ENCODE data around the gene RBM33.
A peak's percentile ranks its signal among the peaks of the same experiment; 100 is the strongest.

RBM33 gene

DNA sequence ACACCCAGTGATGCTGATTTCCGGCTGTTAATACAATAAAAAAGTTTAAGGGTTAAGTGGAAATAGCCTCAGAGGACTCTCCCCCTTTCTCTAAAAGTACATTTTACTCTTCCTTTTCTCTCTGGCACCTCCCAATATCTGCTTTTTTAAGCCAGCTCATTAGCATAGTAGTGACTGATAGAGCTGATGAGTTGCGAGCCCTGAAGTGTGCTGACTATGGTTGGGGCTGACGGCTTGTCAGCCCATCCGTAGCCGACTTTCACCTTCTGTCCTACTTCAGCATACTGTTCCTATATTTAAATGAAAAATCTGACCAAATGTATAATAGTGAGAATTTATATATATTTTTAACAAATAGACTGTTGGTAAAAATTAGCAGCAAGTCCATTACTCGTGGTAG is 87.8 kb downstream of the RBM33 start:
- Histone ChIP-seq H3K9me3 (ENCODE audit: control extremely low read depth in 1 of 5, control insufficient read depth in 4 of 5, insufficient read depth in 2 of 5, low read depth in 1 of 5, low read length in 4 of 5) (no peaks in the 10 kb centered on the region), H3K4me1 (ENCODE audit: control extremely low read depth in 1 of 4, control insufficient read depth in 4 of 4, insufficient read depth in 4 of 4, low read length in 3 of 4) (peaks cover 0 to 13% (median 6%) of the 10 kb centered on the region in 4 experiments), H3K4me3 (ENCODE audit: control insufficient read depth in 1 of 7, extremely low read depth in 1 of 7, insufficient read depth in 4 of 7, low read depth in 2 of 7, low read length in 6 of 7) (no peak overlapping the region), H3K27ac (ENCODE audit: insufficient read depth in 1 of 2, low read depth in 1 of 2, low read length in 2 of 2, poor library complexity in 1 of 2, severe bottlenecking in 2 of 2) (no peak overlapping the region), H3K36me3 (ENCODE audit: control insufficient read depth in 4 of 4, insufficient read depth in 4 of 4, low read length in 3 of 4) (peaks cover 10 to 53% (median 31%) of the 10 kb centered on the region in 4 experiments), H3K27me3 (replicated peaks in 2 of 5; ENCODE audit: control insufficient read depth in 4 of 5, insufficient read depth in 5 of 5, low read length in 4 of 5) (no peaks in the 10 kb centered on the region)
- CTCF ChIA-PET: interaction anchor here (1.0 to 3.5 kb wide), 6 partner anchors 8 to 136 kb away, joined by 3 to 13 read pairs (median 5); no protein-coding TSS in a partner anchor
- DNase-seq: no peak
- POLR2A ChIA-PET: no interaction called here
- 100% methylated on average over 1 of the region's 6 CpGs for WGBS (ENCODE audit: insufficient coverage)

DNA sequence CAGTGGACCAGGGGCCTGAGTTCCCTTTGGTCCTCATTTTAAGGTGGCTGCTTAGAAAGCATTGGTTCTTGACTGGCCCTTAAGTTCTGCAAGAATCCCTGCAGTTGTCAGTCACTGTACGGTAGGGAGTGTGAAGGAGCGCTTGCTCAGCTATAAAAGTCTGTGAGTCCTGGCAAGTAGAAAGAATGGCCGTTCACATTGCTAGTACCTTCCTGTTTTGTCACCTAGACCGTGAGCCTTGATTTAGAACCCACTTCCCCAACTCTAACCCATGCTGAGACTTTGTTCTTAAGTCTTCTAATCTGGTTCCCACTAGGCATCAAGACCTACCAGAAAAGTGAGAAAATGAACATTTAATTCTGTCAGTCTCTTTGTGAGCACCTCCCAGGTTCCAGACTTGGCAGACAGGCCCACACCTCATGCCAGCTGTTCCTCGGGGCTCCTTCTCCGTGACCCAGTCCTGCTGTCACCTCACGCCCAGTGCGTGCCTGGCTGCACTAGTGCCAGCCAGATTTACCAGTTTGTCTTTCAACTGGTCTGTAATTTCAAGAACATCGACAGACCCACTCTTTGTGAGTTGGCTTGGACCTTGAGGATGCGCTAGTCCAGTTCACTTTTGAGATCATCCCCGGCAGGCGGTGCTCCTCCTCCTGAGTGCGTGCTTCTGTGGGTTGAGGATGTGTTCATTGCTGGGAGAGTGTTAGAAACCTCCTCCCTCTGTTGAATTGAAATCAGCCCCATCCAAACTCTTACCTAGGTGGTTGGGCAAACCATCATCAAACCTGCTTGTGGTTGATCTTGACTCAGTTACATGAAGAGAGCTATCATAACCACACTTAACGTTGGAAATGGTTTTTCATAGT is 89.4 kb downstream of the RBM33 start:
- DNase-seq: peak in 2 of 3 donors; percentile 46 to 52
- H3K27me3 ChIP-seq (replicated peaks in 2 of 5; ENCODE audit: control insufficient read depth in 4 of 5, insufficient read depth in 5 of 5, low read length in 4 of 5): no peaks in the 10 kb centered on the region
- 70% methylated on average over 9 of the region's 14 CpGs for WGBS (ENCODE audit: insufficient coverage)
- no peak overlapping the region for H3K4me3 ChIP-seq (ENCODE audit: control insufficient read depth in 1 of 7, extremely low read depth in 1 of 7, insufficient read depth in 4 of 7, low read depth in 2 of 7, low read length in 6 of 7)
- no peak overlapping the region for H3K27ac ChIP-seq (ENCODE audit: insufficient read depth in 1 of 2, low read depth in 1 of 2, low read length in 2 of 2, poor library complexity in 1 of 2, severe bottlenecking in 2 of 2)
- H3K4me1 ChIP-seq (ENCODE audit: control extremely low read depth in 1 of 4, control insufficient read depth in 4 of 4, insufficient read depth in 4 of 4, low read length in 3 of 4): peaks cover 0 to 13% (median 6%) of the 10 kb centered on the region in 4 experiments
- H3K36me3 ChIP-seq (ENCODE audit: control insufficient read depth in 4 of 4, insufficient read depth in 4 of 4, low read length in 3 of 4): peaks cover 9 to 52% (median 32%) of the 10 kb centered on the region in 4 experiments
- ChIA-PET POLR2A (no interaction called here), CTCF (interaction anchor here (0.5 to 1.4 kb wide), 4 partner anchors 9 to 355 kb away, joined by 3 to 5 read pairs (median 3); no protein-coding TSS in a partner anchor)
- no peaks in the 10 kb centered on the region for H3K9me3 ChIP-seq (ENCODE audit: control extremely low read depth in 1 of 5, control insufficient read depth in 4 of 5, insufficient read depth in 2 of 5, low read depth in 1 of 5, low read length in 4 of 5)

DNA sequence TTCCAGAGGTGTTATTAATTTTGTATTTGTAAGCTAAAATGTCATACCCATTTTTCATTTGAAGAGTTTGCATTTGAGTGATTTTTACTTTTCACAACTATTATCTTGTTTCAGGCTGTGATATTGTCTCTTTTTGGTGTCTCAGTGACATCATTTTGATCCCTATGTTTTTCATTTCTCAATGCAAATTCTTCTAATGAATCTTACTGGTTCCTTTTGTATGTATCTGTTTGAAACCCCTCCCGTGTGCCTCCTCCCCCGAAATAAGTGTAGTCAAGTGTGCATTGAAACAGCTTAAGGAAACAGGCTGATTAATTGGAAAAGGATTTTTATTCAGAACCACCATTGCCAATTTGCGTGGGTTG is 90.0 kb downstream of the RBM33 start:
- H3K36me3 ChIP-seq (ENCODE audit: control insufficient read depth in 4 of 4, insufficient read depth in 4 of 4, low read length in 3 of 4): peaks cover 11 to 53% (median 32%) of the 10 kb centered on the region in 4 experiments
- DNase-seq: no peak
- POLR2A ChIA-PET: interaction anchor here (0.6 kb wide), 1 partner anchor 143 kb away, joined by 3 read pairs; no protein-coding TSS in a partner anchor
- no peaks in the 10 kb centered on the region for H3K9me3 ChIP-seq (ENCODE audit: control extremely low read depth in 1 of 5, control insufficient read depth in 4 of 5, insufficient read depth in 2 of 5, low read depth in 1 of 5, low read length in 4 of 5)
- H3K4me3 ChIP-seq (ENCODE audit: control insufficient read depth in 1 of 7, extremely low read depth in 1 of 7, insufficient read depth in 4 of 7, low read depth in 2 of 7, low read length in 6 of 7): no peak overlapping the region
- H3K27ac ChIP-seq (ENCODE audit: insufficient read depth in 1 of 2, low read depth in 1 of 2, low read length in 2 of 2, poor library complexity in 1 of 2, severe bottlenecking in 2 of 2): no peak overlapping the region
- CTCF ChIA-PET: interaction anchor here (1.0 to 1.7 kb wide), 4 partner anchors 28 to 356 kb away, joined by 3 to 6 read pairs (median 3); no protein-coding TSS in a partner anchor
- H3K27me3 ChIP-seq (replicated peaks in 2 of 5; ENCODE audit: control insufficient read depth in 4 of 5, insufficient read depth in 5 of 5, low read length in 4 of 5): no peaks in the 10 kb centered on the region
- 100% methylated on average over 3 of the region's 3 CpGs for WGBS (ENCODE audit: insufficient coverage)
- peaks cover 0 to 13% (median 6%) of the 10 kb centered on the region in 4 experiments for H3K4me1 ChIP-seq (ENCODE audit: control extremely low read depth in 1 of 4, control insufficient read depth in 4 of 4, insufficient read depth in 4 of 4, low read length in 3 of 4)

DNA sequence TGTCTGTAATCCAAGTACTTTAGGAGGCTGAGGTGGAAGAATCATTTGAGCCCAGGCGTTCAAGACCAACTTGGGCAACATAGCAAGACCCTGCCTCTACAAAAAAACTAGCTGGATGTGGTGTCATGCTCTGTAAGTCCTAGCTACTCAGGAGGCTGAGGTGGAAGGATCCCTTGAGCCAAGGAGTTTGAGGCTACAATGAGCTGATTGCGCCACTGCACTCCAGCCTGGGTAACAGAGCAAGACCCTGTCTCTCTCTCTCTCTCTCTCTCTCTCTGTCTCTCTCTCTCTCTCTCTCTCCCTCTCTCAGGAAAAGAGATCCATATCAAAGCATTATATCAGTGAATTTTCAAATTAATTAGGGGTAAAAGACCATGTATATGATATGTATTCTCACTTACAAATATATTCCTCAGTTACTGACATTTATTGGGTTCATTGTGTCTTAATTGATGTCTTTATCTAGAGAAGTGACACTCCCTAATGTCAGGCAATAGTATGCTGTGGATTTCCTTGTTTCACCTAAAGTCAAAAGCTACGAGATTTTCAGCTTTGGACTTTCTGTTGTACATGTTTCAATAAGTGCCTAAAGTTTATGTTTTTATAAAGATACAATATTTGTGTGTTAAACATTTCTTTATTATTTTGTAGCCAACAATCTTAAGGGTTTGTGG is 91.1 kb downstream of the RBM33 start:
- H3K4me3 ChIP-seq (ENCODE audit: control insufficient read depth in 1 of 7, extremely low read depth in 1 of 7, insufficient read depth in 4 of 7, low read depth in 2 of 7, low read length in 6 of 7): no peak overlapping the region
- peaks cover 12 to 53% (median 38%) of the 10 kb centered on the region in 4 experiments for H3K36me3 ChIP-seq (ENCODE audit: control insufficient read depth in 4 of 4, insufficient read depth in 4 of 4, low read length in 3 of 4)
- no peaks in the 10 kb centered on the region for H3K9me3 ChIP-seq (ENCODE audit: control extremely low read depth in 1 of 5, control insufficient read depth in 4 of 5, insufficient read depth in 2 of 5, low read depth in 1 of 5, low read length in 4 of 5)
- WGBS (ENCODE audit: insufficient coverage): no CpG with 5 or more reads among the region's 3 CpGs
- H3K4me1 ChIP-seq (ENCODE audit: control extremely low read depth in 1 of 4, control insufficient read depth in 4 of 4, insufficient read depth in 4 of 4, low read length in 3 of 4): peaks cover 0 to 13% (median 4%) of the 10 kb centered on the region in 4 experiments
- no peaks in the 10 kb centered on the region for H3K27me3 ChIP-seq (replicated peaks in 2 of 5; ENCODE audit: control insufficient read depth in 4 of 5, insufficient read depth in 5 of 5, low read length in 4 of 5)
- POLR2A ChIA-PET: no interaction called here
- no peak for DNase-seq
- no peak overlapping the region for H3K27ac ChIP-seq (ENCODE audit: insufficient read depth in 1 of 2, low read depth in 1 of 2, low read length in 2 of 2, poor library complexity in 1 of 2, severe bottlenecking in 2 of 2)
- CTCF ChIA-PET: interaction anchor here (0.6 to 4.2 kb wide), 6 partner anchors 12 to 137 kb away, joined by 3 to 19 read pairs (median 3); no protein-coding TSS in a partner anchor

DNA sequence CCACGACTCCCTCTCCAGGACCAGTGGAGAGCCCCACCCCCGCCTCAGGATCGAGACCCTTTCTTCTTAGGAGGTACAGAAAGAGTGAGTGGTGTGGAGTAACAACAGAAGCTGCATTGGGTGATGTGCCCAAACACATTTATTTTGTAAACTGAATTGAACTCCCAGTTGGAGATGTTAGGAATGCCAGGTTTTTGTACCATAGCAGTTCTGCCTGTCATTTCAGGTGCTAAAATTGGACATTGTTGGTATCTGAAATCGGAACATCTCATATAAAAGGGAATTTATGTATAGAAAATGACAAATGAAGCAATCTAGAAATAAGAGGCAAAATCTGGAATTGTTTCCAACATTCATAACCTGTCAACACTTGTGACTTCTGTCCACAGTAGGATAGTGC is 93.1 kb downstream of the RBM33 start:
- peaks cover 17 to 64% (median 45%) of the 10 kb centered on the region in 4 experiments for H3K36me3 ChIP-seq (ENCODE audit: control insufficient read depth in 4 of 4, insufficient read depth in 4 of 4, low read length in 3 of 4)
- 100% methylated on average over 1 of the region's 4 CpGs for WGBS (ENCODE audit: insufficient coverage)
- no peaks in the 10 kb centered on the region for H3K9me3 ChIP-seq (ENCODE audit: control extremely low read depth in 1 of 5, control insufficient read depth in 4 of 5, insufficient read depth in 2 of 5, low read depth in 1 of 5, low read length in 4 of 5)
- no peak overlapping the region for H3K4me3 ChIP-seq (ENCODE audit: control insufficient read depth in 1 of 7, extremely low read depth in 1 of 7, insufficient read depth in 4 of 7, low read depth in 2 of 7, low read length in 6 of 7)
- no peak for DNase-seq
- ChIA-PET CTCF (interaction anchor here (1.0 to 4.2 kb wide), 4 partner anchors 139 to 359 kb away, joined by 3 to 19 read pairs (median 5); no protein-coding TSS in a partner anchor), POLR2A (interaction anchor here (0.6 kb wide), 1 partner anchor 1244 kb away, joined by 4 read pairs; no protein-coding TSS in a partner anchor)
- H3K27ac ChIP-seq (ENCODE audit: insufficient read depth in 1 of 2, low read depth in 1 of 2, low read length in 2 of 2, poor library complexity in 1 of 2, severe bottlenecking in 2 of 2): no peak overlapping the region
- H3K4me1 ChIP-seq (ENCODE audit: control extremely low read depth in 1 of 4, control insufficient read depth in 4 of 4, insufficient read depth in 4 of 4, low read length in 3 of 4): peaks cover 0 to 11% (median 4%) of the 10 kb centered on the region in 4 experiments
- no peaks in the 10 kb centered on the region for H3K27me3 ChIP-seq (replicated peaks in 2 of 5; ENCODE audit: control insufficient read depth in 4 of 5, insufficient read depth in 5 of 5, low read length in 4 of 5)

DNA sequence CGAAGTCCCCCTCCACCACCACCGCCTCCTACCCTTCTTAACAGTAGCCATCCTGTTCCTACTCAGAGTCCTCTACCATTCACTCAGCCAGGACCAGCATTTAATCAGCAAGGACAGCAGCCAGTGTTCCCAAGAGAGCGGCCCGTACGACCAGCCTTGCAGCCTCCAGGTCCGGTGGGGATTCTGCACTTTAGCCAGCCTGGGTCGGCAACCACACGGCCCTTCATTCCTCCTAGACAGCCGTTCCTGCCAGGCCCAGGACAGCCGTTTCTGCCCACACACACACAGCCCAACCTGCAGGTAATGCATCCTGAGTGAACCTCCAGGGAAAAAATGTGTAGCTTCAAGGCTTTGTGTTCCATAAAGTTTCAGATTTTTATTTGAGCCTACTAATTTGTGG is 93.6 kb downstream of the RBM33 start:
- POLR2A ChIA-PET: interaction anchor here (0.6 kb wide), 1 partner anchor 1244 kb away, joined by 4 read pairs; no protein-coding TSS in a partner anchor
- 99% methylated on average over 9 of the region's 10 CpGs for WGBS (ENCODE audit: insufficient coverage)
- H3K4me3 ChIP-seq (ENCODE audit: control insufficient read depth in 1 of 7, extremely low read depth in 1 of 7, insufficient read depth in 4 of 7, low read depth in 2 of 7, low read length in 6 of 7): no peak overlapping the region

More for the DNA sequence above, 93.6 kb downstream of the RBM33 start:
- Histone ChIP-seq H3K27me3 (replicated peaks in 2 of 5; ENCODE audit: control insufficient read depth in 4 of 5, insufficient read depth in 5 of 5, low read length in 4 of 5) (no peaks in the 10 kb centered on the region), H3K9me3 (ENCODE audit: control extremely low read depth in 1 of 5, control insufficient read depth in 4 of 5, insufficient read depth in 2 of 5, low read depth in 1 of 5, low read length in 4 of 5) (no peaks in the 10 kb centered on the region), H3K27ac (ENCODE audit: insufficient read depth in 1 of 2, low read depth in 1 of 2, low read length in 2 of 2, poor library complexity in 1 of 2, severe bottlenecking in 2 of 2) (no peak overlapping the region), H3K36me3 (ENCODE audit: control insufficient read depth in 4 of 4, insufficient read depth in 4 of 4, low read length in 3 of 4) (peaks cover 22 to 68% (median 45%) of the 10 kb centered on the region in 4 experiments), H3K4me1 (ENCODE audit: control extremely low read depth in 1 of 4, control insufficient read depth in 4 of 4, insufficient read depth in 4 of 4, low read length in 3 of 4) (peaks cover 0 to 10% (median 3%) of the 10 kb centered on the region in 4 experiments)
- no peak for DNase-seq
- CTCF ChIA-PET: interaction anchor here (1.0 to 4.2 kb wide), 4 partner anchors 139 to 359 kb away, joined by 3 to 19 read pairs (median 5); no protein-coding TSS in a partner anchor

Measured in common myeloid progenitor, CD34-positive (primary cell).